Measurements from ENCODE around the gene WDR44. TPM values are rescaled to one million over a fixed set of nuclear protein-coding genes. Genes with fewer than 3 reads are reported as not detected.
"Not testable (repeated sequence)": the region's sequence is repeated elsewhere in the genome, so short reads cannot be mapped to it uniquely, and the experiment has no call there.

Gene WDR44
- polyA plus RNA-seq, 1 experiment = 7.5 TPM

- TF ChIP-seq CTCF (IDR thresholded peaks at IDR 0.05; ENCODE audit: insufficient read depth, low read depth, low read length) = no peak
- CTCF ChIA-PET = no interaction called here
- no peaks in the 10 kb centered on the region for H3K36me3 ChIP-seq (ENCODE audit: control insufficient read depth, insufficient read depth, low read length)
Observed at GRCh38 chrX:118474586-118474985, 128.7 kb downstream of the WDR44 start.

GRCh38 chrX:118475903-118476302 is 130.0 kb downstream of the WDR44 start:
- POLR2A ChIA-PET = interaction anchor here (0.5 kb wide), 1 partner anchor 77 kb away, joined by 3 read pairs; no protein-coding TSS in a partner anchor

More at GRCh38 chrX:118474586-118474985, 128.7 kb downstream of the WDR44 start:
- Histone ChIP-seq H3K4me3 (ENCODE audit: low read depth, low read length) (no peak overlapping the region), H3K27me3 (ENCODE audit: control insufficient read depth, insufficient read depth, low read length) (no peaks in the 10 kb centered on the region)
- POLR2A ChIA-PET = interaction anchor here (1.2 kb wide), 1 partner anchor 126 kb away, joined by 5 read pairs; no protein-coding TSS in a partner anchor
- DNase-seq (ENCODE audit: low read depth) = no peak

GRCh38 chrX:118480172-118480571 is 134.3 kb downstream of the WDR44 start:
- Histone ChIP-seq H3K4me3 (ENCODE audit: low read depth, low read length) (no peak overlapping the region), H3K27me3 (ENCODE audit: control insufficient read depth, insufficient read depth, low read length) (no peaks in the 10 kb centered on the region), H3K36me3 (ENCODE audit: control insufficient read depth, insufficient read depth, low read length) (no peaks in the 10 kb centered on the region)
- ChIA-PET CTCF (interaction anchor here (1.0 kb wide), 1 partner anchor 12 kb away, joined by 3 read pairs; no protein-coding TSS in a partner anchor), POLR2A (no interaction called here)
- DNase-seq (ENCODE audit: low read depth) = no peak
- TF ChIP-seq CTCF (IDR thresholded peaks at IDR 0.05; ENCODE audit: insufficient read depth, low read depth, low read length) = no peak

More at GRCh38 chrX:118475903-118476302, 130.0 kb downstream of the WDR44 start:
- CTCF ChIA-PET = no interaction called here
- H3K36me3 ChIP-seq (ENCODE audit: control insufficient read depth, insufficient read depth, low read length) = no peaks in the 10 kb centered on the region
- no peak overlapping the region for H3K4me3 ChIP-seq (ENCODE audit: low read depth, low read length)
- no peak for TF ChIP-seq CTCF (IDR thresholded peaks at IDR 0.05; ENCODE audit: insufficient read depth, low read depth, low read length)
- no peaks in the 10 kb centered on the region for H3K27me3 ChIP-seq (ENCODE audit: control insufficient read depth, insufficient read depth, low read length)
- DNase-seq (ENCODE audit: low read depth) = no peak

- CTCF ChIA-PET, POLR2A ChIA-PET: not testable (repeated sequence)
Observed at GRCh38 chrX:118482384-118482783, 136.5 kb downstream of the WDR44 start.

GRCh38 chrX:118484216-118484903 is 138.5 kb downstream of the WDR44 start:
- no peak for DNase-seq (ENCODE audit: low read depth)
- CTCF ChIA-PET = no interaction called here

More at GRCh38 chrX:118482384-118482783, 136.5 kb downstream of the WDR44 start:
- DNase-seq (ENCODE audit: low read depth); H3K4me3 ChIP-seq (ENCODE audit: low read depth, low read length); H3K36me3 ChIP-seq (ENCODE audit: control insufficient read depth, insufficient read depth, low read length); H3K27me3 ChIP-seq (ENCODE audit: control insufficient read depth, insufficient read depth, low read length): not testable (repeated sequence)

GRCh38 chrX:118486693-118487092 is 140.8 kb downstream of the WDR44 start:
- H3K4me3 ChIP-seq (ENCODE audit: low read depth, low read length); H3K27me3 ChIP-seq (ENCODE audit: control insufficient read depth, insufficient read depth, low read length); POLR2A ChIA-PET; H3K36me3 ChIP-seq (ENCODE audit: control insufficient read depth, insufficient read depth, low read length); DNase-seq (ENCODE audit: low read depth); CTCF ChIA-PET: not testable (repeated sequence)

More at GRCh38 chrX:118484216-118484903, 138.5 kb downstream of the WDR44 start:
- H3K4me3 ChIP-seq (ENCODE audit: low read depth, low read length) = no peak overlapping the region
- H3K36me3 ChIP-seq (ENCODE audit: control insufficient read depth, insufficient read depth, low read length) = no peaks in the 10 kb centered on the region
- H3K27me3 ChIP-seq (ENCODE audit: control insufficient read depth, insufficient read depth, low read length) = no peaks in the 10 kb centered on the region
- POLR2A ChIA-PET = no interaction called here
- TF ChIP-seq CTCF (IDR thresholded peaks at IDR 0.05; ENCODE audit: insufficient read depth, low read depth, low read length) = no peak
